A673 (cell line): Measurements from ENCODE around the gene HAPLN2.

Source experiments
- CTCF ChIP-seq: fragments of 300-800, 200-600 bp; sonication (generic); conservative IDR thresholded peaks from 2 replicates; pipeline ENCODE4 v1.5.1; 2017; ENCODE audit warnings: low read depth, mild to moderate bottlenecking, antibody characterized with exemption, low read length, moderate library complexity, mixed read lengths
- EZH2 ChIP-seq: fragments of 200-600 bp; sonication (generic); IDR thresholded peaks from 2 replicates; pipeline ENCODE4 v1.6.1; 2017; ENCODE audit warnings: borderline replicate concordance, low read depth, mild to moderate bottlenecking, mixed read lengths, antibody characterized with exemption, low read length; ENCODE audit not compliant: poor library complexity, severe bottlenecking

- TF ChIP-seq CTCF = no peak
- TF ChIP-seq EZH2 = no peak
Measured at GRCh38 chr1:156579472-156579871, 39.7 kb upstream of the HAPLN2 start, which contains the start of gene TTC24.
